ENCODE measurements around the gene PRKG2. TPM values are rescaled to one million over a fixed set of nuclear protein-coding genes. Genes with fewer than 3 reads are reported as not detected.

Gene PRKG2
- total and polyA plus RNA-seq, 2 of the 13 experiments (the other 11 are each of a cell fraction or from before 2014, with no cell fraction given): 0.04 TPM

DNA sequence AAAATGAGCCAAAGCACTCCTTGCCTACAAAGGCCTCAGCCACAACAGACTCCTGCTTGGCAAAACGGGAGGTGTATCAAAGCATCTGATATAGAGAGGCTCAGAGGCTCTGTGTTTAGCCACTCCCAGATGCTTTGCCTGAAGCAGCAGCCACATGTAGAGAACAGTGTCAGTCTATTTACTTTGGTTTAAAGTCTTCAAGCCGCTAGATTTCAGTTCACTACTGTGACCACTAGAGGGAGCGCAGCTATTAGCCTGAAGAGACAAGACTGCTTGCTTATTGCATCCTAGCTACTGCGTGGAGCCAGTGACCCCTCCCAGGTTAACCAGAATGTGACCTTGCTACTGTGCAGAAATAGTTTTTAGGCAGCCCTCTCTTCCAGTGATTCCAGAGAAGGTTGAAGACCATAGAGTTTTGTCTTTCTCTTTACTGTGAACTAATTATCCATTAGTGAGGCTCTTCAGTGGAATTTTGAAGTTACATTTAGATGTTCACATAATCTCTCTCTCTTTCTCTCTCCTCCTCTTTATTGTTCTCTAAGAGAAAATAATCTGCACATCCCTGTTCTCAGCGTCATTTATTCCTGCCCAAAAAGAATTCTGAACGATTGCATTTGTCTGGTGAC is 145.2 kb downstream of the PRKG2 start (continued):
- TF ChIP-seq SMC3 (IDR thresholded peaks at IDR 0.05; ENCODE audit: low read length): peak; percentile 71; the same call in 1 of the 2 replicates
- TF ChIP-seq ZNF747 (CRISPR knock-in tag; IDR thresholded peaks at IDR 0.05; ENCODE audit: borderline replicate concordance): no peak
- 0 out of 2 replicates have a peak, but pooled peaks have one; percentile 19 for TF ChIP-seq GATAD2A (CRISPR knock-in tag; IDR thresholded peaks at IDR 0.05)
- no peak for TF ChIP-seq HOXA9 (CRISPR knock-in tag; IDR thresholded peaks at IDR 0.05; ENCODE audit: borderline replicate concordance)
- no peak for TF ChIP-seq ZNF251 (CRISPR knock-in tag; IDR thresholded peaks at IDR 0.05)
- TF ChIP-seq, protein P1, sequence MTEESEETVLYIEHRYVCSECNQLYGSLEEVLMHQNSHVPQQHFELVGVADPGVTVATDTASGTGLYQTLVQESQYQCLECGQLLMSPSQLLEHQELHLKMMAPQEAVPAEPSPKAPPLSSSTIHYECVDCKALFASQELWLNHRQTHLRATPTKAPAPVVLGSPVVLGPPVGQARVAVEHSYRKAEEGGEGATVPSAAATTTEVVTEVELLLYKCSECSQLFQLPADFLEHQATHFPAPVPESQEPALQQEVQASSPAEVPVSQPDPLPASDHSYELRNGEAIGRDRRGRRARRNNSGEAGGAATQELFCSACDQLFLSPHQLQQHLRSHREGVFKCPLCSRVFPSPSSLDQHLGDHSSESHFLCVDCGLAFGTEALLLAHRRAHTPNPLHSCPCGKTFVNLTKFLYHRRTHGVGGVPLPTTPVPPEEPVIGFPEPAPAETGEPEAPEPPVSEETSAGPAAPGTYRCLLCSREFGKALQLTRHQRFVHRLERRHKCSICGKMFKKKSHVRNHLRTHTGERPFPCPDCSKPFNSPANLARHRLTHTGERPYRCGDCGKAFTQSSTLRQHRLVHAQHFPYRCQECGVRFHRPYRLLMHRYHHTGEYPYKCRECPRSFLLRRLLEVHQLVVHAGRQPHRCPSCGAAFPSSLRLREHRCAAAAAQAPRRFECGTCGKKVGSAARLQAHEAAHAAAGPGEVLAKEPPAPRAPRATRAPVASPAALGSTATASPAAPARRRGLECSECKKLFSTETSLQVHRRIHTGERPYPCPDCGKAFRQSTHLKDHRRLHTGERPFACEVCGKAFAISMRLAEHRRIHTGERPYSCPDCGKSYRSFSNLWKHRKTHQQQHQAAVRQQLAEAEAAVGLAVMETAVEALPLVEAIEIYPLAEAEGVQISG (CRISPR knock-in tag; IDR thresholded peaks at IDR 0.05): no peak
- 0 out of 2 replicates have a peak, but pooled peaks have one; percentile 9 for TF ChIP-seq CEBPG (CRISPR knock-in tag; IDR thresholded peaks at IDR 0.05)
- peak; percentile 55; the same call in 1 of the 2 replicates for TF ChIP-seq MIXL1 (CRISPR knock-in tag; IDR thresholded peaks at IDR 0.05)
- TF ChIP-seq ZNF225 (CRISPR knock-in tag; IDR thresholded peaks at IDR 0.05): no peak
- TF ChIP-seq SP5 (CRISPR knock-in tag; IDR thresholded peaks at IDR 0.05; ENCODE audit: borderline replicate concordance, low read depth): no peak
- no peak for TF ChIP-seq ZZZ3 (CRISPR knock-in tag; IDR thresholded peaks at IDR 0.05; ENCODE audit: borderline replicate concordance)
- no peak for TF ChIP-seq PAX8 (CRISPR knock-in tag; IDR thresholded peaks at IDR 0.05; ENCODE audit: borderline replicate concordance)
- TF ChIP-seq NFIB (CRISPR knock-in tag; IDR thresholded peaks at IDR 0.05; ENCODE audit: borderline replicate concordance): no peak
- no peak for TF ChIP-seq POLR2AphosphoS5 (IDR thresholded peaks at IDR 0.05; ENCODE audit: low read depth, low read length)
- TF ChIP-seq ZNF547 (CRISPR knock-in tag; IDR thresholded peaks at IDR 0.05): no peak
- TF ChIP-seq ZNF776 (CRISPR knock-in tag; IDR thresholded peaks at IDR 0.05): no peak
- no peak for TF ChIP-seq PCBP2 (optimal IDR thresholded peaks at IDR 0.05; ENCODE audit: low read depth, low read length, poor library complexity, severe bottlenecking)
- no peak for TF ChIP-seq FIP1L1 (IDR thresholded peaks at IDR 0.05; ENCODE audit: borderline replicate concordance, insufficient read depth, low read depth, low read length)
- TF ChIP-seq, protein P2, sequence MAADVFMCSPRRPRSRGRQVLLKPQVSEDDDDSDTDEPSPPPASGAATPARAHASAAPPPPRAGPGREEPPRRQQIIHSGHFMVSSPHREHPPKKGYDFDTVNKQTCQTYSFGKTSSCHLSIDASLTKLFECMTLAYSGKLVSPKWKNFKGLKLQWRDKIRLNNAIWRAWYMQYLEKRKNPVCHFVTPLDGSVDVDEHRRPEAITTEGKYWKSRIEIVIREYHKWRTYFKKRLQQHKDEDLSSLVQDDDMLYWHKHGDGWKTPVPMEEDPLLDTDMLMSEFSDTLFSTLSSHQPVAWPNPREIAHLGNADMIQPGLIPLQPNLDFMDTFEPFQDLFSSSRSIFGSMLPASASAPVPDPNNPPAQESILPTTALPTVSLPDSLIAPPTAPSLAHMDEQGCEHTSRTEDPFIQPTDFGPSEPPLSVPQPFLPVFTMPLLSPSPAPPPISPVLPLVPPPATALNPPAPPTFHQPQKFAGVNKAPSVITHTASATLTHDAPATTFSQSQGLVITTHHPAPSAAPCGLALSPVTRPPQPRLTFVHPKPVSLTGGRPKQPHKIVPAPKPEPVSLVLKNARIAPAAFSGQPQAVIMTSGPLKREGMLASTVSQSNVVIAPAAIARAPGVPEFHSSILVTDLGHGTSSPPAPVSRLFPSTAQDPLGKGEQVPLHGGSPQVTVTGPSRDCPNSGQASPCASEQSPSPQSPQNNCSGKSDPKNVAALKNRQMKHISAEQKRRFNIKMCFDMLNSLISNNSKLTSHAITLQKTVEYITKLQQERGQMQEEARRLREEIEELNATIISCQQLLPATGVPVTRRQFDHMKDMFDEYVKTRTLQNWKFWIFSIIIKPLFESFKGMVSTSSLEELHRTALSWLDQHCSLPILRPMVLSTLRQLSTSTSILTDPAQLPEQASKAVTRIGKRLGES (CRISPR knock-in tag; IDR thresholded peaks at IDR 0.05; ENCODE audit: borderline replicate concordance): no peak
- no peak for TF ChIP-seq EP300 (IDR thresholded peaks at IDR 0.05; ENCODE audit: low read depth in 2 of 2, low read length in 2 of 2)
- no peak for TF ChIP-seq EP300 (CRISPR knock-in tag; IDR thresholded peaks at IDR 0.05; ENCODE audit: borderline replicate concordance)
- no peak for TF ChIP-seq NKX3-1 (CRISPR knock-in tag; IDR thresholded peaks at IDR 0.05)
- 0 out of 2 replicates have a peak, but pooled peaks have one; percentile 12 for TF ChIP-seq NFE2L2 (IDR thresholded peaks at IDR 0.05; ENCODE audit: low read length)
